D721Med (cell line): ENCODE data around the gene ATRNL1.

Experiments
- DNase-seq: peaks from one replicate; pipeline ENCODE4 v3.0.0; 2011; ENCODE audit warnings: low spot score; ENCODE audit not compliant: insufficient read length
- FAIRE-seq: peaks from 2 replicates; lab custom pipeline; 2011; peaks lifted over from hg19 to GRCh38; lab: Jason Lieb, UNC
- CTCF ChIP-seq: IDR thresholded peaks from 2 replicates; pipeline ENCODE4 v1.5.1; 2012; ENCODE audit warnings: mild to moderate bottlenecking, control low read depth; ENCODE audit not compliant: insufficient read depth; ENCODE audit errors: missing control alignments

ATRNL1 gene

GRCh38 chr10:115948465-115948864 is 855.3 kb downstream of the ATRNL1 start:
- FAIRE-seq = no peak
- no peak for DNase-seq
- TF ChIP-seq CTCF = peak; percentile 30

- FAIRE-seq (no peak), DNase-seq (no peak)
- TF ChIP-seq CTCF = no peak
Measured at GRCh38 chr10:115949282-115949844, 856.2 kb downstream of the ATRNL1 start.

DNA sequence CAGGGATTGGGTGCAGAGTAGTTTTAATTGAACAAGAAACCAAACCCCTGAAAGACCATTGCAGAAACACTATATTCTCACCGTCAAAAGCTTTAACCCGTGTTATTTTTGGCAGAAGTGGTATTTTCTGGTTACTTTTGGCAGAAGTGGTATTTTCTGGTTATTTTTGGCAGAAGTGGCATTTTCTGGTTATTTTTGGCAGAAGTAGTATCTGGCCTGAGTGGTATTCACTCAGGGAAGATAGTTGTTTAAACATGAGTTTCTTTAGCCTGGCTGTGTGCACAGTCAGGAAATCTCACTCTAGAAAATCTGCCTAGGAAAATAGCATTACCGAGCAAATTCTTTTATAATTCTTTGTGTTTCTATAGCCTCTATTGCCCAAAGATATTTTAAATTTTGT is 857.2 kb downstream of the ATRNL1 start:
- no peak for DNase-seq
- no peak for FAIRE-seq
- no peak for TF ChIP-seq CTCF

GRCh38 chr10:115951242-115951641 is 858.1 kb downstream of the ATRNL1 start:
- no peak for FAIRE-seq
- no peak for TF ChIP-seq CTCF
- DNase-seq = no peak

DNA sequence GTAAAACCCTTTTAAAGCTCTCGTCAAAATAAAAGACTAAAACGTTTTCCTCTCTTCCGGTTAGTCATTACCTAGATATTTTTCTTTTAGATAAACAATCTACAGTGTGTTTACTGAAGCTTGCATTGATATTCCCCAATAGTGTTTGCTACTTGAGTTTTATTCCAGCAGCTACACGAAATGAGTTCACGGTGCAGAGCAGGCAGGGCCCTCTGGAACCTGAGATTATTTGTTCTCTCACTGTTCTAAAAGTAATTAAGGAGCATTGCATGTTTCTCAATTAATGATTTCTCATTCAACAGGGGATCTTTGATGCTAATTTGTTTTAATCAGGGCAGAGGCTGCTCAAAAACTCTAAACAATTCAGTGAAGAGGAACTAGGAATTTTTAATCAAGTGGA is 860.1 kb downstream of the ATRNL1 start:
- TF ChIP-seq CTCF = no peak
- no peak for FAIRE-seq
- no peak for DNase-seq

DNA sequence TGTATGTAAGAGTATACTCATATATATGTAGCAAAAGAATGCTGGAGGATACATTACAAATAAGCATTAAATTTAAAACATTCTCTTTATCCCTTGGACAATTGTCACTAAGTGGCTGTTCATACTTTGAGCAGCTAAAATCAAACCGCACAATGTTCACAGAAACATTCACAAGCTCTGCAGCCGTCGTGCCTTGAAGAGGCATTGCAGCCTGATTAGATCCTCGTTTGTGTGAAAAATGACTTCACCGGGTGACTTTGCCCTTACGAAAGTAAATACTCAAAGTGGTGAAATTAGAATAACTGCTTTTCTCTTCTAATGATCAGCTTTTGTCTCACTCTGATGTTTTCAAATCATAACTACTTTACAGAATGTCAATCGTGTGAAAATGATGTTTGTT is 860.8 kb downstream of the ATRNL1 start:
- DNase-seq (no peak), FAIRE-seq (no peak)
- no peak for TF ChIP-seq CTCF

- FAIRE-seq = no peak
- no peak for DNase-seq
- TF ChIP-seq CTCF = no peak
Measured at GRCh38 chr10:115956225-115957011, 863.3 kb downstream of the ATRNL1 start.
